HL-60 (cell line): ENCODE data around the gene LCNL1.
A peak's percentile ranks its signal among the peaks of the same experiment; 100 is the strongest.

Experiments used
- DNase-seq, 2 experiments: peaks; one replicate each; pipeline ENCODE4 v3.0.0-alpha.2; 2010 to 2020; ENCODE audit warnings: low read depth in 1 of 2, low spot score in 1 of 2
- H3K27ac ChIP-seq: fragments of 250-450 bp; sonication (Bioruptor Pico); replicated peaks from 2 replicates; pipeline ENCODE4 v1.5.1; 2020; ENCODE audit warnings: mild to moderate bottlenecking, moderate library complexity
- H3K27me3 ChIP-seq: fragments of 250-450 bp; sonication (Bioruptor Pico); 2 replicates; pipeline ENCODE4 v1.5.1; 2021; ENCODE audit warnings: mild to moderate bottlenecking, moderate library complexity; ENCODE audit not compliant: insufficient read depth, poor library complexity, severe bottlenecking
- H3K4me3 ChIP-seq: replicated peaks from 2 replicates; pipeline ENCODE4 v1.5.1; 2011; ENCODE audit warnings: mild to moderate bottlenecking, control low read depth, low read length; ENCODE audit not compliant: insufficient read depth
- CTCF ChIP-seq: IDR thresholded peaks from one replicate; pipeline ENCODE4 v1.5.1; 2011; ENCODE audit warnings: low read length, control low read depth, inconsistent platforms; ENCODE audit not compliant: insufficient read depth
- GABPA ChIP-seq: IDR thresholded peaks from 2 replicates; pipeline ENCODE4 v1.6.1; 2012; ENCODE audit warnings: low read depth
- POLR2AphosphoS5 ChIP-seq: IDR thresholded peaks from 2 replicates; pipeline ENCODE4 v1.6.1; 2012; ENCODE audit warnings: low read depth
- REST ChIP-seq: IDR thresholded peaks from 2 replicates; pipeline ENCODE4 v1.6.1; 2012; ENCODE audit warnings: low read depth; ENCODE audit not compliant: insufficient replicate concordance
- SPI1 ChIP-seq: IDR thresholded peaks from 2 replicates; pipeline ENCODE4 v1.6.1; 2012; ENCODE audit warnings: low read depth, mild to moderate bottlenecking, borderline replicate concordance

The LCNL1 gene

GRCh38 chr9:136975644-136976043 is 7.1 kb upstream of the LCNL1 start:
- TF ChIP-seq POLR2AphosphoS5 (no peak), CTCF (peak; percentile 7)
- Histone ChIP-seq H3K4me3 (no peak overlapping the region), H3K27ac (no peak overlapping the region), H3K27me3 (no peaks in the 10 kb centered on the region)
- peak in 1 of 2 experiments; percentile 30 for DNase-seq

GRCh38 chr9:136977223-136977622 is 5.6 kb upstream of the LCNL1 start, which contains the start of gene PTGDS:
PTGDS (plus strand) TSS chr9:136977504; CDS start chr9:136977579, 75 bp downstream.
- no peak within 1 kb of the TSS for H3K4me3 ChIP-seq
- no peak within 1 kb of the TSS for H3K27ac ChIP-seq
- no peak for TF ChIP-seq REST
- TF ChIP-seq POLR2AphosphoS5, result no peak
- no peak for TF ChIP-seq SPI1
- TF ChIP-seq GABPA, result no peak
- DNase-seq, result no peak
- no peaks in the 10 kb centered on the region for H3K27me3 ChIP-seq

GRCh38 chr9:136977649-136978072 is 5.1 kb upstream of the LCNL1 start:
- Histone ChIP-seq H3K27ac (no peak overlapping the region), H3K4me3 (no peak overlapping the region), H3K27me3 (no peaks in the 10 kb centered on the region)
- DNase-seq, result no peak
- no peak for TF ChIP-seq POLR2AphosphoS5
- TF ChIP-seq SPI1, result no peak
- TF ChIP-seq GABPA, result no peak
- no peak for TF ChIP-seq REST
- TF ChIP-seq CTCF, result no peak

GRCh38 chr9:136978073-136978864 is 4.5 kb upstream of the LCNL1 start:
- no peak overlapping the region for H3K27ac ChIP-seq
- DNase-seq, result no peak
- no peak overlapping the region for H3K4me3 ChIP-seq
- TF ChIP-seq GABPA (no peak), SPI1 (no peak), CTCF (no peak), REST (no peak), POLR2AphosphoS5 (no peak)
- no peaks in the 10 kb centered on the region for H3K27me3 ChIP-seq
